Ammon's horn (tissue), 1 donor: ENCODE data around the gene LRRC51.

Experiments used
- DNase-seq: peaks from one replicate; pipeline ENCODE4 v3.0.0-alpha.2; 2016; ENCODE audit warnings: low spot score

LRRC51 gene

DNA sequence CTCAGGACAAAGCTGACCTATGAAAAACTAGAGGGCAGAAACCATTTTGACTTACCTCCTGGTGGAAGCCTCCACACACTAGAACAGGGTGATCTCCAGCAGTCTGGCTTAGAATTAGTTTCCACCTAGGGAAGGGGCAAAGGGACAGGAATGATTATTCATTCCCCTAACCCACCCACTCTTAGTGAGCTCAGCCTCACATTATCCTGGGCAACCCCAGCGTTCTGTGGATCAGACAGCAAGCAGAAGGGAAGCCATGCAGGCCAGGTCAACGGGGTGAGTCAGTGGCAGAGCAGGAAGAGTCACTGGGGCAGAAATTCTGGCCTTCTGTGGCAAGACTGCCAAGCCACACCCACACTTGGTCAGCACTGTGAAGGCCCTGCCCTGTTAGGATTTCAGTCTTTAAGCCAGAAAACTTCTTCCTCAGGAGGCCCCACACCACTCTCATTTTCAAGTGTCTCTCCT is 10.8 kb upstream of the LRRC51 start:
- DNase-seq, result peak; percentile 79

GRCh38 chr11:72070491-72070890 is 10.2 kb upstream of the LRRC51 start:
- no peak for DNase-seq

DNA sequence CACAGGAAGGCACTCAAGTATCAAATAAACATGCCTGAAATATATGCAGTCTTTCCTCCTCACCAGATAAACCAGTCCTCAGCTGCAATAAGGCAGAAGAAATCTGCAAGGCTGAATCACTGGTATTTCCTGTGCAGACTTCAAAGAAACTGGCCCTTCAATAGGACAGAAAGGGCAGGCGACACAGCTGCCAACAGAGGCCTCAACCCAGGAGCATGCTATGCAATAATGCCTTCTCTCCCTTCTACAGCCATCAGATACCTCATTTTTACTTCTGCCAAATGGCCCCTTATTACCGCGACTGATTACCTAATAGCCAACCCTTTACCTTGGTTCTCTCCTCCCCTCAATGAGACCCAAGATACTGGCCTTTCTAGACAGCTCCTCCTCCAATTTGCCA is 8.3 kb upstream of the LRRC51 start:
- DNase-seq, result no peak

DNA sequence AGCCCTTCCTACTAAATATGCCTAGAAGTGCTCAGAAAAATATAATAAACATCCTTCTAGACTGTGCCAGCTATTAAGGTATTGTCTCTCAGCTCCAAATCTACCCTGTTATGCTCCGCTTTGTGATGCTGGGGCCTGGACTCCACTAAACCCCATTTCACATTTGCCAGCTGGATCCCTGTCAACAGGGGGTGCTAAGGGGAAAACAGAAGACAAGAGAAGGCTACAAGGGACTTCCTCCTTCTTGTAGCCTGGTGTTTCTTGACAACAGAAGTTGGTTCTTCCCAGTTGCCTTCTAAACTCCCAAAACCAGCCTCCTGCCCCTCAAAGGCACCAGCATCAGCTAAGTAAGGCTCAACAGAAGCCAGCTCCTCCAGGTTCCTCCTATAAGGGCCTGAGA is 5.5 kb upstream of the LRRC51 start:
- DNase-seq, result peak; percentile 43

DNA sequence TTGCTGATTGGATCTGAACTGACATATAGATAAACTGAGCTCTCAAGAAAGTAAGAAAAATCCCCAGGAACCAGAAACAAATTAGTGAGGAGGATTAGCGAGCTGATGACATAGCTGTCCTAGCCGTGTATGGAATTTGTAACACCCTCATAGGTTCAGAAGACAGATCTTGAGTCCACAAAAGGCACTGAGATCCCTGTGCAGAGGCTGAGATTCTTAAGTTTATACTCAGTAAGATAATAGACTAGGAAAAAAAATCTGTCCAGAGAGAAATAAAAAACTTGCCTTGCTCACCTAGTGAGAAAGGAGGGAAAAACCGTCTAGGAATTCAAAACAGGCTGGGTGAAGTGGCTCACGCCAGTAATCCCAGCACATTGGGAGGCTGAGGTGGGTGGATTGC is 4.9 kb upstream of the LRRC51 start:
- DNase-seq, result no peak

- DNase-seq, result no peak
These were observed 2.2 kb upstream of the LRRC51 start for GRCh38 chr11:72078477-72078876.

- no peak for DNase-seq
These were observed 778 bp upstream of the LRRC51 start for GRCh38 chr11:72079819-72080325.

DNA sequence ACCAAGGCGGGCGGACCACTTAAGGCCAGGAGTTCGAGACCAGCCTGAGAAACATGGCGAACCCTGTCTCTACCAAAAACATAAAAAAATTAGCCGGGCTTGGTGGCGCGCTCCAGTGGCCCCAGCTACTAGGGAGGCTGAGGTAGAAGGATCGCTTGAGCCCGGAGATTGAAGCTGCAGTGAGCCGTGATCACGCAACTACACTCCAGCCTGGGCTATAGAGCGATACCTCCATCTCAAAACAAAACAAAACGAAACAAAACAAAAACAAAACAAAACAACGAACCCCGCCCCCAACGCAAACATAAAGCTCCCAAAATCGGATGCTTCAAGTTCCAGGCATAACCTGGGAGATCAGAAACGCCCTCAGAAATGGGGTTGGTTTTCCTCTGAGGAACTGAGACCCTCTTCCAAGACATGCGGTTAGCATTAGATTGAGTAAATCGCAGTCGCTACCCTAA is 564 bp downstream of the LRRC51 start:
- no peak for DNase-seq

DNA sequence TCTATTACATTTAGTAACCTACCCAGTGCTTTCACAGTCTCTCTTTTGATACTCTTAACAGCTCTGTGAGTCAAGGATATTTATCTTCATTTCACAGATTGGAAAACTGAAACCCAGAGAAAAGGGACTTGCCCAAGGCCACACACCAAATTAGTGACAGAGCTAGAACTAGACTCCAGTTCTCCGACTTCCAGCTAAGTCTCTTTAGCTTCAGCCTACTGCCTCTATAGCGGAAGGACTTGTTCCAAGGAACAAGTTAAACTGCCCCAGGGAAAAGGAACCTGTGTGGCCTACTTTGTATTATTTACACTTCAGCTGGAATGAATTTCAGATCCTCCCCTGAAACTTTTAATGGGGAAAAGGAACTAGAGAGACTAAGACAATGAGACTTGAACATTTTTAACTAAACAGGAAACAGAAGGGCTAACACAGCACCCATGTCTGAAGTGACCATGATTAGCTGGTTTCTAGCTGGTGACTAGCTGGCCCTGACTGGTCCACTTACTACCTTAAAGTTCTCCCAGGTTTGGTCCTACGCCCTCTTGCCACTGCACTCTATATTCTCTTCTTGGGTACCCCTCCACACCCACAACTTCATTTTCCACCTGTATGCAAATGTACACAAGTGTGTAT is 1.3 kb downstream of the LRRC51 start:
- DNase-seq, result no peak

- DNase-seq, result no peak
These were observed 2.8 kb downstream of the LRRC51 start for GRCh38 chr11:72083414-72083813.

- no peak for DNase-seq
These were observed 3.4 kb downstream of the LRRC51 start for GRCh38 chr11:72084076-72084475.

DNA sequence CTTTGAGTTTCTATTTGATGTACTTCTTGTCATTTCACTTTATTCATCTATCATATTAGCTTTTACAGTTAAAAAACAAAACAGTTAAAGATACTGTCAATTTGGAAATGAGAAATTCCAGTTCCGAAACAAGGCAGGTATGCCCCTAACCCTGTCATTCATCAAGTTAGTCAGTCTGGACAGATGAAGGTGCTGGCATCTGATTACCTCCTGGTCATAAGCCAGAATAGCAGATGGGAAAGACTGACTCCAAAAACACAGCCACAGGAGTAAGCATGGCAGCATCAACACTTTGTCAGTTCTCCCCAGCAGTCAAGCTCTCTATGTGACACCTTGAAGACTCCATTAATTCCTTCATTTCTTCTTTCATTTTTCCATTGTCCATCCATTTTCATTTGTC is 4.3 kb downstream of the LRRC51 start:
- no peak for DNase-seq

DNA sequence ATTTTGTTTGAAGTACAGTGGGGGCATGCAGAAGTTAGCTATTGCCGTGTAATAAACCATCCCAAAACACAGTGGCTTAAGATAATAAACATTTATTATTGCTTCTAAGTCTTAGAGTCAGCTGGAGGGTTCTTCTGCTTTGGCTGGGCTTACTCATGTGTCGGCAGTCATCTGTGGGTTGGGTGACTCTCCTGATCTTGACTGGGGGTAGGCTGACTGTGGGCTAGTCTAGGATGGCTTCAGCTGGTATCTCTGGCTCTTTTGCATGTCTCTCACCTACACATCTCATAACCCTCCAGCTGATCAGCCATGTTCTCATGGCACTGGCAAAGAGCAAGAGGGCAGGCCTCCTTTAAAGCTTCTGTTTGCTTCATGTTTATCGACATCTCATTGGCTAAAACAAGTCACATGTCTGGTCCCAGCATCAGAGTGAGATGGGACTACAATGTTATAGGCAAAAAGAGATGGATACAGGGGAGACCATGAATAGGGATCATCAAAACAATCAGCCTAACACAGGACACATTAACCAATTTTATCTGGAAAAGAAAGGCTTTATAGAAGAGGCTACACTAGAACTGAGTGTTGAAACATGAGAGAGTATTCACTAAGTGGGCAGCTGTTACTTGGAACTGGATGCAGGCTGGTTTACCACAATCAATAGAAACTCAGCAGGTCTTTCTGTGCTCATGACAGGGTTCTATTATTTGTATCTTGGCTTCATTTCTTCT is 5.1 kb downstream of the LRRC51 start:
- peak; percentile 90 for DNase-seq

- no peak for DNase-seq
These were observed 7.6 kb downstream of the LRRC51 start for GRCh38 chr11:72088076-72088808.

GRCh38 chr11:72091292-72091691 is 10.6 kb downstream of the LRRC51 start:
- DNase-seq, result peak; percentile 87

DNA sequence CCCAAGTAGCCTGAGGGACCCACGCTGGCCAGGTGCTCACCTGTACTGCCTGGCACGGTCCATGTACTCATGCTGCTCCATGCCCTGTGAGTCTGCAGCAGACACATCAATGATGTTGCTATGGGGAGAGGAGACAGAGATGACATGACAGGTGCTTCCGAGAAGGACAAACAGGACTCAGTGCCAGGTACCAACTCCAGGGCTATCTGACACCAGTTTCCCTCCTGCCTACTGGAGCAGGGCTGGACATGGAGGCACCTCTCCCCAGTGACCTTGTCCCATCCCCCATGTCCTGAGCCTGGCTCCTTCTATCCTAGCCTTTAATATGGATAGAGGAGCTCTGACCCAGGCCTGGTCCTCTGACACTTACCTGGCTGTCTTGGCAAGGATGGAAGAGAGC is 18.1 kb downstream of the LRRC51 start:
- DNase-seq, result no peak

DNA sequence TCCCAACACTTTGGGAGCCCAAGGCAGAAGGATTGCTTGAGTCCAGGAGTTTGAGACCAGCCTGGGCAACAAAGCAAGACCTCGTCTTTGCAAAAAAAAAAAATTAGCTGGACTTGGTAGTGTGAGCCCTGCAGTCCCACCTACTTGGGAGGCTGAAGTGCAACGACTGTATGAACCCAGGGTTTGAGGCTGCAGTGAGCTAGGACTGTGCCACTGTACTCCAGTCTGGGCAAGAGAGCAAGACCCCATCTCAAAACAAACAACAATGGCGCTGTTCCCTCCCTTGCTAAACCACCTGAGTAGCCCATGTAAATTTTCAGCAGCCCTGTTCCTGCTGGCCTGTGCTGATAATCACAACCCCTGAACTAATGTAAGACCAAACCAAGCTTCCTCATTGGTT is 19.4 kb downstream of the LRRC51 start:
- no peak for DNase-seq

- DNase-seq, result no peak
These were observed 19.8 kb downstream of the LRRC51 start for GRCh38 chr11:72100462-72100861.

- DNase-seq, result no peak
These were observed 21.5 kb downstream of the LRRC51 start for GRCh38 chr11:72102162-72102561.

GRCh38 chr11:72102631-72102945 is 21.9 kb downstream of the LRRC51 start:
- DNase-seq, result no peak

DNA sequence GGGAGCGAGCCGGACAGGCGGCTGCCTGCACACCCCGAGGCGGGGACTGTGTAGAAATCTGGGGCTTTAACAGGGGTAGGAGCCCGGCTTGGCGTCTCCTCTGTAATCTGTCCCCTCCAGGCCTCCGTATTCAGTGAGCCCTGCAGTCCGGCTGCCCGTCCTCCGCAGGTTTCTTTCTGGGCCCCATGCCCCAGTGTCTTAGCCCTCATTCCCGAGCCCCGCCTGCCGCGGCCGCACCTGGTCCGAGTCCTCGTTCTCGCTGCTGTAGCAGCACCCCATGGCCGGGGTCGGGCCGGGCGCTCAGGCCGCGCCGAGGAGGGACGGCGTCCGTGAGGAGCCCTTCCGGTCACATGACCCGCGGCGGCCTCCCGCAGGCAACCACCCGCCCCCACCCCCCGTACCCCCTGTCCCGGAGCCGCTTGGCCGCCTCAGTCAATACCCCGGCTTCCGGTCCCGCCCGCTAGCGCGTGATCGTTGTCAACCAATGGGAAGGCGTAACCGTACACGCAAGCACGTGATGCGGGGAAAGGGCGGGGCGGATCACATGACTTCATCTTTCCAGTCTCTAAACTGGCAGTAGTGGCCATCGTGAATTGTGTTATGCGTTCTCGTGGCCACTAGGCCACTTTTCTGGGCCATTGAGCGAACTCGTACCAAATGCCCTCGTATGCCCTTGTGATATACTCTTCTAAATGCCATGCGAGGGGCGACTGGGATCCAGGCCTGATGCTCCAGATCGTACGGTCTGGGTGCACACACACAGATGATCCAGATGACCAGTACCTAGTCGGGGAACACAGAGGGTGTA is 22.5 kb downstream of the LRRC51 start, which contains the start of gene LAMTOR1:
Gene LAMTOR1, minus strand, starts transcription at position 352 of the 808 bp plus-strand sequence. Its CDS starts 73 bp downstream, at position 279.
- DNase-seq, result peak; percentile 98

GRCh38 chr11:72103754-72104167 is 23.1 kb downstream of the LRRC51 start:
- DNase-seq, result no peak
